ENCODE measurements around the gene ZNF12. TPM values are rescaled to one million over a fixed set of nuclear protein-coding genes. Genes with fewer than 3 reads are reported as not detected.

ZNF12 gene
- total RNA-seq, 1 donor from 2014 or later, result 21.1 TPM

DNA sequence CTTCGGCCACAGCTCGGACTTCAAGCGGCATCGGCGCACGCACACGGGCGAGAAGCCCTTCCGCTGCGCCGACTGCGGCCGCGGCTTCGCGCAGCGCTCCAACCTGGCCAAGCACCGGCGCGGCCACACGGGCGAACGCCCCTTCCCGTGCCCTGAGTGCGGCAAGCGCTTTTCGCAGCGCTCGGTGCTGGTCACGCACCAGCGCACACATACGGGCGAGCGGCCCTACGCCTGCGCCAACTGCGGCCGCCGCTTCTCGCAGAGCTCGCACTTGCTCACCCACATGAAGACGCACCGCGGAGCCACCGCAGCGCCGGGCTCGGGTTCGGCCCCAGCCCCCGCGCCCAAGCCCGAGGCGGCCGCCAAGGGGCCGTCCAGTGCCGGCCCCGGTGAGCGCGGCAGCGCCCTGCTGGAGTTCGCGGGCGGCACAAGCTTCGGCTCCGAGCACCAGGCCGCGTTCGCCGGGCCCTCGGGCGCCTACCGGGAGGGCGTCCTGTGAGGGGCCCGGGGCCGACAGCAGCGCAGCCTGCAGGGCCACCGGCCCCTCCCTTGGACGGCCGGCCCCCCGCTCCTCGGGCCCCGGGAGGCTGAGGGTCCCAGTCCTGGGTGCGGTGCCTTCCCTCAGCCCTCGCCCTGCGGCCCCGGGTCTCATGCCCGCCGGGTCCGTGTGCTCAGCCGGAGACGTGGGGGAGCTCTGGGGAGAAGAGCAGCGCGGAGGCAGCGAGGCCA is 52.5 kb downstream of the ZNF12 start:
- no peak overlapping the region for H3K4me2 ChIP-seq (ENCODE audit: low read length)
- H3K36me3 Mint-ChIP-seq (ENCODE audit: low read depth, unreplicated experiment), result peaks cover 37% of the 10 kb centered on the region
- FAIRE-seq (no peak), DNase-seq (ENCODE audit: low read depth) (no peak)
- no peaks in the 10 kb centered on the region for H3K27me3 ChIP-seq (ENCODE audit: insufficient read depth, low read length)
- no peak overlapping the region for H3K27ac Mint-ChIP-seq (ENCODE audit: unreplicated experiment)
- H3K36me3 ChIP-seq (ENCODE audit: insufficient read depth, low read length), result no peaks in the 10 kb centered on the region
- no peaks in the 10 kb centered on the region for H3K79me2 ChIP-seq (ENCODE audit: insufficient read depth, low read length)
- no peak overlapping the region for H2AFZ ChIP-seq (ENCODE audit: low read depth, low read length)
- H3K9me3 Mint-ChIP-seq (ENCODE audit: unreplicated experiment), result peaks cover 18% of the 10 kb centered on the region
- H3K4me1 Mint-ChIP-seq (ENCODE audit: low read depth, unreplicated experiment), result peaks cover 7% of the 10 kb centered on the region
- H3K4me3 ChIP-seq (ENCODE audit: insufficient read depth, low read depth, low read length), result no peak overlapping the region
- no peaks in the 10 kb centered on the region for H3K4me1 ChIP-seq (ENCODE audit: insufficient read depth, low read length)
- no peaks in the 10 kb centered on the region for H3K27me3 Mint-ChIP-seq (ENCODE audit: low read depth, unreplicated experiment)
- peaks cover 17% of the 10 kb centered on the region for H4K20me1 ChIP-seq (ENCODE audit: insufficient read depth, low read length)
- H3K27ac ChIP-seq (ENCODE audit: low read depth, low read length), result no peak overlapping the region
- TF ChIP-seq CTCF (IDR thresholded peaks at IDR 0.05; ENCODE audit: insufficient read depth, low read depth, low read length) (no peak), EZH2 (IDR thresholded peaks at IDR 0.05; ENCODE audit: insufficient read depth, low read length) (no peak)
- H3K4me3 Mint-ChIP-seq (ENCODE audit: unreplicated experiment), result no peak overlapping the region
- no peak overlapping the region for H3K9ac ChIP-seq (ENCODE audit: low read length)
- peaks cover 4% of the 10 kb centered on the region for H3K9me3 ChIP-seq (ENCODE audit: insufficient read depth, low read depth, low read length)

GRCh38 chr7:6653071-6654003 is 53.4 kb downstream of the ZNF12 start:
- no peak overlapping the region for H3K27ac Mint-ChIP-seq (ENCODE audit: unreplicated experiment)
- H3K4me1 ChIP-seq (ENCODE audit: insufficient read depth, low read length), result no peaks in the 10 kb centered on the region
- no peak overlapping the region for H3K27ac ChIP-seq (ENCODE audit: low read depth, low read length)
- no peak overlapping the region for H3K4me2 ChIP-seq (ENCODE audit: low read length)
- peaks cover 26% of the 10 kb centered on the region for H4K20me1 ChIP-seq (ENCODE audit: insufficient read depth, low read length)
- H3K9me3 ChIP-seq (ENCODE audit: insufficient read depth, low read depth, low read length), result peaks cover 4% of the 10 kb centered on the region
- H3K79me2 ChIP-seq (ENCODE audit: insufficient read depth, low read length), result peaks cover 9% of the 10 kb centered on the region
- no peak for FAIRE-seq
- no peak overlapping the region for H3K4me3 Mint-ChIP-seq (ENCODE audit: unreplicated experiment)
- no peak for TF ChIP-seq EZH2 (IDR thresholded peaks at IDR 0.05; ENCODE audit: insufficient read depth, low read length)
- TF ChIP-seq CTCF (IDR thresholded peaks at IDR 0.05; ENCODE audit: insufficient read depth, low read depth, low read length), result no peak
- H2AFZ ChIP-seq (ENCODE audit: low read depth, low read length), result no peak overlapping the region
- H3K27me3 ChIP-seq (ENCODE audit: insufficient read depth, low read length), result no peaks in the 10 kb centered on the region
- no peak for DNase-seq (ENCODE audit: low read depth)
- H3K4me1 Mint-ChIP-seq (ENCODE audit: low read depth, unreplicated experiment), result peaks cover 3% of the 10 kb centered on the region
- no peaks in the 10 kb centered on the region for H3K36me3 ChIP-seq (ENCODE audit: insufficient read depth, low read length)
- H3K27me3 Mint-ChIP-seq (ENCODE audit: low read depth, unreplicated experiment), result no peaks in the 10 kb centered on the region
- H3K9me3 Mint-ChIP-seq (ENCODE audit: unreplicated experiment), result peaks cover 18% of the 10 kb centered on the region
- no peak overlapping the region for H3K9ac ChIP-seq (ENCODE audit: low read length)
- H3K4me3 ChIP-seq (ENCODE audit: insufficient read depth, low read depth, low read length), result no peak overlapping the region
- peaks cover 39% of the 10 kb centered on the region for H3K36me3 Mint-ChIP-seq (ENCODE audit: low read depth, unreplicated experiment)
